GDM1 (cell line): ENCODE data around the gene TBATA.

Source experiments
- DNase-seq: peaks from one replicate; lab custom pipeline; 2025; lab: John Stamatoyannopoulos, UW

TBATA gene

DNA sequence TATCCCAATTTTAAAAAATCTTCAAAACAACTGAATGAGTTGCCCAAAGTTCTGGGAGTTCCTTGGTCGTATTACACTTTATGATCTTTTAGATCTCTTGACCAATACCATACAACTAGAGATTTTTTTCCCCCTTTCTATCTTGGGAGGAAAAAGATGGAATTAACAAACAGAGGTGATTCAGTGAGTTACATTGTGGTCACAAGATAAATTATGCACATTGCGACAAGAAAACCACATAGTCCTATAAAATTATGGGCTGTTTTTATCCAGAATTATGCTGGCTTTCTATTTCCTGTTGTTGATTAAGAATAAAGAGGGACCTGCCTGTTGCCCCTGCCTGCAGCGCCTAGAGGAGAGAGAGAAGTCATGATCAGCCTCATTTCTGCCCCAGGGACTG lies 22.4 kb upstream of the TBATA start:
- no peak for DNase-seq

- no peak for DNase-seq
Observed at GRCh38 chr10:70806841-70807240, 21.7 kb upstream of the TBATA start.

GRCh38 chr10:70805619-70806215 lies 20.5 kb upstream of the TBATA start:
- no peak for DNase-seq

DNA sequence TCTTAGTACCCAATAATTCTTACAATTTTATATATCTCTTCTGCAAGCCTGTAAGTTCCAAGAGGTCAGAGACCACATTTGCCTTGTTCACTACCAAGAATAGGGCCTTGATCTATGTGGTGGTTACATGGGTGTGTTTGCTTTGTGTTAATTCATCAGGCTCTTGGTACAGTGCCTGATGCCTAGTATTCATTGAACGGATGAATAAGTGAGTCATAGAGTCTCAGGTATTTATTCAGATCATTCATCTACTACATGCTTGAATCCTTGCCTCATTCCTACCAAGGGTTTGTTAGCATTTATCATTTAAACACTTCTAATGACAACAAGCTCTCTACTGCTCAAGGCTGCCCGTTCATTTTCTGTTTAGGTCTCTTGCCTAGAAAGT lies 19.2 kb upstream of the TBATA start:
- DNase-seq, result no peak

DNA sequence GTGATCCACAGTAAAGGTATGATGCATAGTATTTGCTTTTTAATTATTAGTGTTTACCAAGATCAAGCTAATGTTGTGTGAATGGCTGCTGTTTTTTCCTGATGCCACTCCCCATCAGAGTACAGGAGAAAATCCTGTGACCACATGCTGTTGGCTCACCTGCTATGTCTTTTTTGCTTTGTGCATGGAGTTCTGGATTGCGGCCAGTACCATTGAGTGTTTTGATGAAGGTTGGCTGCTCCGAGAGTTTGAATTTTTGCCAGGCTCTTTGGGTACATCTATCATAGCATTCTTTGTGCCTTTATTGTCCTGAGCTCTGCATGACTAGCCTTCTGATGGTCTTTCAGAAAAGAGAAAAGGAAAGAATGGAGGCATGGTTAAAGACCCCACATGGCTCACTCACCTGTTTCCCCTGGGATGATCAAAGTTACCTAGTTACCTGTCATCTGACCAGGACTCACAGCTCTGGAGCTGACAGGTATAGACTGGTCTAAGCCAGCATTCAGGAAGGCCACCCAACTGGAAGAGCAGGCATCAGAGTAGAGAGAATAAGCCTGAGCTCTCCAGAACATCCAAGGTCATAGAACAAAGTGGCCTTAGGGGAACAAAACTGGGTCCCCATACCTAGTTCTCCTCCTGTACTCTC lies 18.7 kb upstream of the TBATA start:
- DNase-seq, result no peak

GRCh38 chr10:70801854-70802253 lies 16.7 kb upstream of the TBATA start:
- DNase-seq, result no peak

DNA sequence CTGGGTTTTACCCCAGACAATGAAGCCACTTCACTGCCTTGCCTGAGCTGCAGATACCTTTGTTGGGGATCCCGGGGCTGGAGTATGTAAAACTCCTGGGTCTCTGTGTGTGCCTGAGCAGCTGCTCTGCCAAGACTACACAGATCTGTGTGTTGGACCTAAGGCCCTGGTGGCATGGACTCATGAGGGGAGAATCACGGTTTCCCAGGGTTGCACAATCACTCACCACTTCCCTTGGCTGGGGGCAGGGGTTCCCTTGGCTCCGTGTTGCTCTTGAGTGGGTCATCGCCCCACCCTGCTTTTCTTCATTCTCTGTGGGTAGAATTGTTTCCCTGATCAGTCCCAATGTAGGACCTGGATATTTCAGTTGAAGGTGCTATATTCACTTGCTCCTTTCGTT lies 13.9 kb upstream of the TBATA start:
- DNase-seq, result no peak

- no peak for DNase-seq
Observed at GRCh38 chr10:70797840-70798239, 12.7 kb upstream of the TBATA start.

GRCh38 chr10:70795613-70796012 lies 10.4 kb upstream of the TBATA start:
- no peak for DNase-seq

DNA sequence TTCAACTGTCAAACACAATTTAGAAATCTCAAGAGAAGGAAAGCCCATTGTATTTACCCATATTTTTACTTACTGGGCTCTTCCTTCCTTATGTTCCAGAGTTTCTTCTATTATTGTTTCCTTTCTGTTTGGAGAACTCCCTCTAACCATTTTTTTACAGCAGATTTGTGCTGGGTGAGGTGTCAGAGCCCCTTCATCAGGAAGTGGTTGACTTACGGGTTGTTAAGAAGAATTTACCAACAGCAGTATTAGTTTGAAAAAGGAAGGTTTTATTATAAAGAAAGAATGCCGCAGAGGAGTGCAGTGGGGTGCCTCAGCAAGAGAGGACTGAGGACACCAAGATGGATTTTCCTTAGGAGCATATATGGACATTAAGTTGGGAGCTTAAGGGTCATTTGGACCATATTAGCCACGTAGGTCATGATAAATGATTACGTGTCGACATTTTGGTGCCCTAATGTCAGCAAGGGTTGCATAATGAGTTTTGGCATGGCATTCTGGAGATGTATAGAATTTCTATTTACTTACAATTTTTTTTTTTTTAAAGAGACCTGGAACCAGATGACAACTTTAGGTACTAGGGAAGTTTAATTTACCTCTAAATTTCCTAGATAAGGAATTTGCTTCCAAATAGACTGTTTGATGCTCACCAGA lies 6.3 kb upstream of the TBATA start:
- peak; percentile 14 for DNase-seq

DNA sequence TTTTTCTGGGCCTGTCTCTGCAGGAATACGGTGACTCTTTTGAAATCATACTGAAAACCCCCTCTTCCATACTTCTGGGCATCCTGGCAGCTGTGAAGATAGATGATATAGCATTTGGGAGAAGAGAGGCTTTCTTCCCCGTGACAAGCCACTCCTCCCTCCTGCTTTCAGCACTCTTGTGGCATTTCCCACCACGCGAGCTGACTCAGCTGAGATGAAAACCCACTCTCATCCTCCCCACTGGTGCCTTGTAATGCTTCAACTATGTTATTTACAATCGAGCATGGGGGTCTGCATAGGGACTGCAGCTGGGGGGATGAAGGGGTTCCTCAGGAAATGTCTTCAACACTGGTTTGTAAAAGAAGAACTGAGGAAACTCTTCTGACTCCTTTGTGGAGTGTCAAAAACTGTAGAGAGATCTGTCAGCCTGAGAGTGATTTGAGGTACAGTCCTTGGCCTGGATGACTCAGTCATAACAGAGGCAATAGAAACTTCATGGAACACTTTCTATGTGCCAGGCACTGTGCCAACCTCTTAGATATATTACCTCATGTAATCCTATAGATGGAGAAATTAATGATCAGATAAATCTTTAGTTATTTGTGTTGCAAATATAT lies 1.7 kb upstream of the TBATA start:
- DNase-seq, result peak; percentile 50

DNA sequence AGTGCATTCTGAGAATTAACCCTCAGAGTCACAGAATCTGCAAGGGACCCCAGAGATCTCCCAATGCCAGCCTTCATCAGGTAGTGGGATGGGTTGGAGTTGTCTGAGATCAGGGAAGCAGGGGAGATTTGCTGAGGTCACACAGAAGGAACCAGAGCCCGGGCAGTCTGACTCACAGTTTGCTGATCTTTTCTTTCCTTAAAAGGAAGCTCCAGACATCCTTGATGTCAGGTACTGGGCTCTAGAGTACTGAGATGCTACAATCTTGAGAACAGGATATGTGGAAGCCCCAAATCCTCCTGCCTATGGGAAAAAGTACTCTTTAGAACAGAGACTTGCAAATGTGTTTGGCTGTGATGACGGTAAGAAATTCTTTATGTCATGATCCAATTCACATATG lies 706 bp downstream of the TBATA start:
- no peak for DNase-seq

GRCh38 chr10:70784016-70784415 lies 1.2 kb downstream of the TBATA start:
- DNase-seq, result no peak

- no peak for DNase-seq
Observed at GRCh38 chr10:70782746-70783680, 2.2 kb downstream of the TBATA start.

GRCh38 chr10:70782086-70782745 lies 3.0 kb downstream of the TBATA start:
- DNase-seq, result no peak

DNA sequence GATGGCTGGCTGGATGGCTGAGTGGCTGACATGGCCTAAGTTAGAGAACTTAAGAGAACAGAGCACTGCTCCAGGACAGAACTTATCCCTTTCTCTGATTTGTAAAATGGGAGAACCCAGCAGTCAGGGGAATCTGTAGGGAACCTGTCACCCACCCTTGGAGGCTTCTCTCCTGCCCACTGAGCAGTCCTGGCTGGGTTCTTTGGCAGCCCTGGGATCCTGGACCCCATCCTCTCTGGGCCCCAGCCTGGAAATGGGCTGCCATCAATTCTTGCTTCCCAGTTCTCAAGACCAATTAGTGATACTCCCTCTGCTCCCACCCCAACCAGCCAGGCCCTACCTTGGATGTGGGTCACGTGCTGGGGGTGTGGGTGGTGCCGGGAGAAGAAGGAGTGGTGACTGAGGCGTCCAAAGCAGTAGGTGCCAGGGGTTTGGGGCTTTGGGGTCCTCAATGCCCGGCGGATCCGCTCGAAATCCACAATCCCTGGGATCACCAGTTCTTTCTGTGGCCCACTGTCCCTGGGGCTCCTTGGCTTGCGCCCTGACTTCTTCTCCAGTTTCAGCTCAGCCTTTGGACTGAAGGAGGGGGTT lies 3.6 kb downstream of the TBATA start:
- DNase-seq, result no peak

DNA sequence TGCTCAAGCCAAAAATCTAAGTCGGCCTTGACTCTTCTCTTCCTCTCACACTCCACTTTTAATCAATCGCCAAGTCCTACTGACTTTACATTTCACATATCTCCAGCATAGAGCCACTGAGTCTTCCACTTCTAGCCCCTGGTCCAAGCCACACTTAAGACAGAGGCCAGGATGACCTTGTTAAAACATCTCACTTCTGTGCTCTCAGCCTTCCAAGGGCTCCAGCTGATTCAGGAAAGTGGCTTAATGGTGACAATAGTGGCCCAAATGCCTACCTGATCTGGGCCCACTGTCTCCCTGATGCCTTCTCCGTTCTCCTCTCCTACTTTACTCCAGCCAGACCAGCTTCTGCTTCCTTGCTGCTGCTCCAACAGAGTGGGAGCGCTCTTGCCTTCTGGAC lies 4.4 kb downstream of the TBATA start:
- no peak for DNase-seq

DNA sequence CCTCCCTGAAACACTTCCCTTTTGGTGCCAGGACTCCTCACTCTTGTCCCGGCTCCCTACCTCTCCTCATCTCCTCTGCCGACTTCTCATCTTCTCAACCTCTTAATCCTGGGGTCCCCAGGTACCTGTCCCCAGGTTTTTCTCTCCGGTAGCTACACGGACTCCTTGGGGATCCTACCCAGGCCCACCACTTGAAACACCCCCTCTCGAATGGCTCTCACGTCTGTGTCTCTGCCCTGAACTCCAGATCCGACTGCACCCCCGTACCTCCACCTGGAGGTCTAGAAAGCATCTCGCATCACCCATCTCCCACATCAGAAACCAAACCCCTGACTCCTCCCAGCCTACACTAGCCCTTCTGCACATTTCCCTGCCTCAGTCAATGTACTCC lies 4.8 kb downstream of the TBATA start:
- no peak for DNase-seq

DNA sequence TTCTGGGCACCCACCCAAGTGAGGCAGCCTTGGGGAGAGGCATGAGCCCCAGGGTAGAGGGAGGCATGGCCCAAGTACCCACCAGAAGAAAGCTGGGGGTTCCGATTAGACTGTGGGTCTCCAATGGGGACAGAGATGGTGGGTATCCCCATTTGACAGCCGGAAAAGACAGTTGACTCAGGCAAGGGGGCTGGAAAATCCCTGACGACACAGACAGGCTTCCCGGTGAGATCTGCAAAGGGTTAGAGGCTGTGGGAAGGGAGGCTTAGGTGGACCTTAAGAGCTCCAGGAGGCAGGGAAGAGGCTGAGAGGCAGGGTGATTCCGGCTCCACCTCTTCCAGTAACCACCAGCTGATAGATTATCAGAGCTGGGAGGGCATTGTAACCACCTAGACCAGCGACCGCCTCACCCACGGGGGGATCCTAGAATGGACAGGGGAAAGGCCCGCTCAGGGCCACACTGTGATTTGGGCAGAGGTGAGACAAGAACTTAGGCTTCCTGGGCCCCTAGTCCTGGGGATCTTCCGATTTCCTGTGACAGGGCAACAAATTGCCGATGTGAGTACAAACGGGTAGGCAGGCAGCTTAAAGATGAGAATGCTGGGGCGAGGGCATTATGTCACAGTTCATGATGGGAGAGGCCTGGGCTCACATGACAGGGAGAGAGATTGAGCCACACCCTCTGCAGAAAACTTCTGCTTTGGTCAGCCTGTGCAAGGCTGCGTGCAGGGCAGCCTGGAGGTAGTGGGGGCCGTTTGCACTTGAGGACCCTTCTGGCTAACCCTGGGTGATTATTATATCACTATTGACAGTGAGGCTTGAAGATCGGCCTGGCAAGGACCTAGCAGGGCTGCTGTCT lies 5.4 kb downstream of the TBATA start:
- DNase-seq, result no peak

GRCh38 chr10:70779088-70779487 lies 6.1 kb downstream of the TBATA start:
- DNase-seq, result no peak
